GM19468 (cell line): ENCODE data around the gene HDDC2.
"Not testable (repeated sequence)": the region's sequence is repeated elsewhere in the genome, so short reads cannot be mapped to it uniquely, and the experiment has no call there.

Experiments
- ATAC-seq: cut with Tn5 transposase; IDR thresholded peaks from one replicate; pipeline ENCODE4 v1.9.1; 2021; ENCODE audit warnings: mild to moderate bottlenecking, moderate library complexity, moderate number of reproducible peaks; ENCODE audit not compliant: unreplicated experiment; ENCODE audit errors: extremely low read depth

Gene HDDC2

DNA sequence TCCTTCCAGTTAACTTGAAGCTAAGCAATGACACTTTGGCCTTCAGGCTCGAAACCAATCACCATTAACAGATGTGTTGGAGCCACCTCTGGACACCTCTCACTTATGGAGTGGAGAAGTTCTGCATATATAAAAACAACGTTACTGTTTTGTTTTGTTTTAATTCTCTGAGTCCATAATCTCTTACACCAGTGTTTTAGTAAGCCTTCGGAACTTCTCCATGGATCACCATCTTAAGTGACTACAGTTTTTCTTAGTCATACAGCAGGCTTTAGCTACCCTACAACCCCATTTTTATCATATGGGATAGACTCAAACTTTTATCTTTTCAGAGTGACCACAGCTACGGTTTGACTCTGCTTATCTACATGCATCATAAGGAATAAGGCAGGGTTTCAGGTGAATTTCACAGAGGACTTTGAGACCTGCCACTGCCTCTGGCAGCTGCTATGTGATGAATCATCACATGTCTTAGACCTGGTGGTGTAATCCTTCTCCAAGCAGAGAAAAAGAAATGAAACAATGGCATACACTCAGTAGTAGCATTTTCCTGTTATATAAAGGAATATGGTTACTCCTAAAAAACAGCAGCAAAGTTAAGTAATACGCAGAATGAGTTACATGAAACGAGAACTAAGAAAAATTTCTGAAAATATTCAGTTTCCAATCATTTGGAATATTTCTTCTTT, 5.5 kb upstream of the HDDC2 start:
- no peak for ATAC-seq

DNA sequence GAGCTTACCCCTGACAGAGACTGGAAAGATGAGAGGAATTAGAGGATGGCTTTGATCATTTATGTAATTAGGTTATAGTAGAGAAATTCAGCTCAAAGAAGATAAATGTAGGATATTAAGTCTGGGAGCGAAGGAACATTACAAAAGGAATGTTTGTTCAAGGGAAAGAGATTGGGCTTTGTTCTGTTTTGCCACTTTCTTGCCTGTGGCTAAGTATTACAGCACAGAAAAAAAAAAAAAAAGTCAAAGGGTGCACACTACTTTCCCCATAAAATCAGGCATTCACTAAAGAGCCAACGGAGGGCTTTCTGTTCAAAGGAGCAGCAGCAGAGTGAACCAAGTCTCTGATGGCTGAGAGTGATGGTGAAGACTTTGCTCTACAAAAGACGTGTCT, 5.0 kb upstream of the HDDC2 start:
- ATAC-seq, result no peak

DNA sequence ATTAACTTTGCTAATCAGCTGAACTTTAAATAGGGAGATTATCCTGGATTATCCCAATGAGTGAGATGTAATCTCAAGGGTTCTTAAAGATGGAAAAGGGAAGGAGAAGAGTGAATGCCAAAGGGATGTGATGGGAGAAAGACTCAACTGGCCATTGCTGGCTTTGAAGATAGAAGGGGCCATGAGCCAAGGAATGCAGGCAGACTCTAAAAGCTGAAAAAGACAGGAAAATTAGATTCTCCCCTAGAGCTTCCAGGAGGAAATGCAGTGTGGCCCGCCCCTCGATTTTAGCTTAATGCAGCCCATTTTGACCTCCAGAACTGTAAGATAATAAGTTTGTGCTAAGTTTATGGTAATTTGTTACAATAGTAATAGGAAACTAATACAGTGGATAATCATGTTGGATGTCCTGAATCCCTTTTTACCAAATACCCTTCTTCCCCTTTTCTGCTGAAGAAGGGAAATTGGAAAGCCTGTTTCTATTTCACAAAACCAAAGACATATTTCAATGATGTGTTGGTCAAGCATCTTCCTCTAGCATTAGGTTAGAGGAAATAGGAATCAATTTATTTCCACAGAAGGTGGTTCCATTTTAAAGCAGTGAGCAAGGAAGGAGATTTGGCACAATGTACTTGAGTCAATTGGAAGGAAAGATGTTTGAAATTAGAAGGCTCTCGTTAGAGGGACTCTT, 3.3 kb upstream of the HDDC2 start:
- no peak for ATAC-seq

DNA sequence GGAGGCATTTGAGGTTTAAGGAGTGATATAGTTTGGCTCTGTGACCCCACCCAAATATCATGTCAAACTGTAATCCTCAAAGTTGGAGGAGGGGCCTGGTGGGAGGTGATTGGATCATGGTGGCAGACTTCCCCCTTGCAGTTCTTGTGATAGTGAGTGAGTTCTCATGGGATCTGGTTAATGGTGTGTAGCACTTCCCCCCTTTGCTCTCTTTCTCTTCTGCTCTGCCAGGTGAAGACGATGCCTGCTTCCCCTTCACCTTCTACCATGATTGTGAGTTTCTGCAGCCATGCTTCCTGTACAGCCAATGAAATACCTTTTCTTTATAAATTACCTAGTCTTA, 1.7 kb upstream of the HDDC2 start:
- no peak for ATAC-seq

DNA sequence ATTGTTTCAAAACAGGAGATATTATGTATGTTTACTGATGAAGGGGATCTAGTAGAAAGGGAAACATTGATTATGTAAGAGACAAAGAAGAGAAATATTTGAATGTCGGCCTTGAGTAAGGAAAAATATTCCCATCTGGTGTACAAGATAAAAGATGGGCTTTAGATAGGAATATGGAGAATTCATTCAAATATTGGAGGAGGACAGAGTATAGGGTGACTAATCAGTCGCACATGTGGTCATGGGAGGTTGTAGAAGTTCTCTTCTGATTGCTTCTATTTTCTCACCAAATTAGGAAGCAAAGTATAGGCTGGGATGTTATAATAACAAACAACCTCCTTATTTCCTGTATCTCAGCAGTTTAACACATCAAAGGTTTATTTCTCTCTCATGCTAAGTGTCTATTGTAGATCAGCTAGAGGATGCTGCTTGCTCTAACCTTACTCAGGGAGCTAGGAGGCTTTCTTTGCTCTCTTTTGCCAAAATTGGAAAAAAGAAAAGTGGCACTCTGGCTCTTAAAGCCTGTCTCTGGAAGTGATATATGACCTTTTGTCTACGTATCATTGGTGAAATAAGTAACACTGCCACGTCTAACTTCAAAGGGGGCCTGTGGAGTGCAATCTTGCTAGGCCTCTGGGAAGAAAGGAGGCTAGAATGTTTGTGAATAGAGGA, 1.2 kb upstream of the HDDC2 start:
- no peak for ATAC-seq

DNA sequence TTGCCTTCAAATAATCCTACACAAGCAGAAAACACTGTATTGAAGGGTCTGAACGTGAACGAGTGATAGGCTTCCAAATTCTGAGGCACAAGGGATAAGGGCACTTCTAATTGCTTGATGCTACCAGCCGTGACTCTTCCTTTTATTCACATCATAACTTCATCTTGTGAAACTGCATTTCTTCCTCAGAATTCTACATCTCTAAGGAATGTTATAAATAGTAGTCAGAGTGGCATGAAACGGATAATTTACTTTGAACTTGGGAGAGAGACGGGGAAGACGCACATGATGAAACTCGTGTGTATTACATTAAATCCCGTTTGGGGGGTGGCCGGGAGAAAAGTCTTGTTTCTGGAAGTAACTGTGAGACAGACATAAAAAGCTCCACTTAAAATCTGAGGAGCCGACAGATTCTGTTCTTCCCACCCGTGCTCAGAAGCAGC, 754 bp downstream of the HDDC2 start:
- no peak for ATAC-seq

DNA sequence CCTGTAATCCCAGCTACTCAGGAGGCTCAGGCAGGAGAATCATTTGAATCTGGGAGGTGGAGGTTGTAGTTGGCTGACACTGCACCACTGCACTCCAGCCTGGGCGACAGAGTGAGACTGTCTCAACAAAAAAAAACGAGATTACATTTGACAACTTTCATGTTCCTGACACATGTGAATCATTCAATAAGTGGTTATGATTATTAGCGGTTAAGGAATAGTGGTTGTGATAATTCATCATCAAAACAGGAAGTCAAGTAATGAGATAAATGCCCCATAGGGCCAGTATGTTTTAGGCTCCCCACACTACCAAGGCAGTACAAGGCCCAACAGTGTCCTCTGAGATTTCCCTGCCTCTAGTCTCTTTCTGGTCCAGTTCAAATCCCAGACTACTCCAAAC, 2.5 kb downstream of the HDDC2 start:
- ATAC-seq, result no peak

DNA sequence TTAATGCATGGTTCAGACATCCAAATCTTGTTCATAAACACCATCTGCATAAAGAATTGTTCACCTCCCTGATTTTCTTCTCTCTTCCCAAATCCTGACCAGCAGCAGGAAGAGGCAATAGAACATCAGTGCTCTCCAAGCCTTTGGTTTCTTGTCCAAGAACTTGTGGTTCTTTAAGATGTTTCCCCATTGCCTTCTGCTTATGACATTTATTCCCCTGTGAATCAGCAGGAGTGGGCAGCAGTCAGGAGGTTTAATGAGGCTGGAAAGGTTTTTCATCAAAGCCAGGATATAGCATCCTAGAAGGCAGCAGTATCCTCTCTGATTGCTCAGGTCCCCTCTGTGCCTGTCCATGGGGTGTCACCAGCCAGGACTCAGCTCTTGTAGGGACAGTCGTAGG, 5.3 kb downstream of the HDDC2 start:
- ATAC-seq, result no peak

DNA sequence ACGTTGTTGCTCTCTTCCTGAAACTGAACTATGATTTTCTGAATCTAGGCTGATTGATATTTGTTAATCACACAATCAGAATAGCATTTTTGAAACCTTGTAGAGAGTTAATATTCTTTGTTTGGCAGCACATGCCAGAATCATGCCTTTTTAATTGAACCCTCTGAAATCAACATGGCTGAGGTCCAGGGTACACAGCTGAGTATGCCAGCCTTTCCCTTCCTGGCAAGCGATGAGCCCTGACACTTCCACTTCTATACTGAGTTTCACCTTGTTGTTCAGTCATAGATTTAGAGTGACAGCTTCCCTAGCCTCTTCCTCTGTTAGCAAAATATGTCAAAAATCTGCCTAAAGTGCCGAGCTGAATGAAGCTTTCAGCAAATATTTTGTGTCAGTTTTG, 6.8 kb downstream of the HDDC2 start:
- no peak for ATAC-seq

DNA sequence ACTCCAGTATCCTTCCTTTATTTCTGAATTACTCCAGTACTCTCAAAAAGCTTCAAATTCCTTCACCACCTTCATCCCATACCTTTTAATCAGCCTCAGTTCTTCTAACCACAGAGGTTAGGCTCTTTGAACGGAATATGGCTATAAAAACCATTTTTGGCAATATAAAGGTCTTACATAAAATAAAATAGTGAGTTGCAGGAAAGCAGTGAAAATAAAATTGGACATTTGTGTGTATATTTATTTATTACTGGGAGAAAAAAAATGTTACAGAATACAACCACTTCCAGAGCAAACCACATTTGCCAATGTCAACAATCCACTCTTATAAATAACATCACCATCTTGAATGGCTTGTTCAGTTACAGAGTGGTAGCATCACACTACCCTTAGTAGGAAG, 7.7 kb downstream of the HDDC2 start:
- ATAC-seq, result no peak

DNA sequence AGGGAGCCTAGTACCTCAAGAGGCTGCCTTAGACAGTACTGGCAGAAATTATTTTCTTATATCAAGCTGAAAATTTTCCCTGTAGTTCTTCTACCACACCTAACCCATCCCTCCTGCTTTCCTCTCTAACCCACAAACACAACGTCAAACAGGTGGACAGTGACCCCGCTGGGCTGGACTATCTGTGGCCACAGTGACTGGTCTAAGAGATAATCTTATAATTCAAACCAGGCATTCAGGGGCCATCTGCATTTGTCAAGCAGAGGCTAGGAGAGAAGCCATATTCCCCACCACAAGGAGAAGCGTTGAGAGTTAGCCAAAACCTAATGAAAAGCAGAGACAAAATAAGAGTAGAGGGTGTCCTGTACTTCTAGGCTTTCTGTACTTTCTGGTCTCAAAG, 8.2 kb downstream of the HDDC2 start:
- no peak for ATAC-seq

DNA sequence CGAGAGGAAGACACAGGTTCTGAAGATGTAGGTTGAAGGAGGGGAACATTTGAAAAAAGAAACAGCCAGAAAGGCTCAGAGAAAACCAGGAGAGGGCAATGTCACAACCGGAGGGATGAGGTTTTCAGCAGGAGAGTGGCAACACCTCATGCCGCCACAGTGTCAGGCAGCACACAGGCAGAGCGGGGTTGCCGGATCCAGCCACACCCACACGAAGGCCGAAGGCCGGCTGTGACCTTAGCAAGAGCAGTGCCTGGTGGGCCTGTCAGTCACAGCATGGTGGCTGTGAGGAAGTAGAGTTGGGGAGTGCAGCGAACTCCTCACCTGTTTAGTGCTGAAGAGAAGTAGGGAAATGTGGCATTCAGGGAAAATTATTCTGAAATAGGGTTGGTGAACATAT, 14.0 kb downstream of the HDDC2 start:
- no peak for ATAC-seq

DNA sequence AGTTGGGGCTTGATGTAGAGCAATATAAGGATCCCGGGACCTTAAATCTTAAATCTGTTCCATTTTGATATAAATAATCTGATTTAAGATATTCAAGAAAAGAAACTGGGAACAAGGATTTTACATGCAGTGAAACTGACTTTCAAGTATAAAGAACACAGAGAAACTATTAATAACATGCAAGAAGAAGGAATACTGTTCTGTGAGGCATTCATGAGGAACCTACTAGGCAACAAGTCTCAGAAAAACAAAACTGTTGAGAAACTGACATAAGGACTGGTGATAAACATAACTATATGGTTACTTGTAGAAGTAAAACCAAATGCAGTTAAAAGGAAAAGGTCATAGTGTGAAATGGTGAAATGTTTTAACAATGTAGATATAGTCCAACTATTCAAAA, 15.8 kb downstream of the HDDC2 start:
- ATAC-seq, result no peak

DNA sequence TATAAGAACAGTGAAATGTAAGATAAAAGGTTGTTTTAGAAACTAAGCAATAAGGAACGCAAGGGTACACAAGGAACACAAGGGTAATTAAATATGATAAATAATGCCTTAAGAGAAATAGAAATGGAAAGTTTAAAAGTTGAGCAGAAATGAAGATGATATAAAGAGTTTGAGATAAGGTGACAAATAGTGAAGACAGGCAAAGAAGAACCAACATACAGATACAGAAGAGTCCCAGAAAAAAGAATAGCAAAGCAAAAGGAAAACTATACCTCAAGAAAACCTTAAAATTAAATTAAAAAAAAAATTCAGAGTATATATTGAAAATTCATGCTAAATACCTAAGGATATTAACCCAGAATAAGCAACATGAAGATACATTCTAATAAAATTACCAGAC, 16.4 kb downstream of the HDDC2 start:
- ATAC-seq, result no peak

DNA sequence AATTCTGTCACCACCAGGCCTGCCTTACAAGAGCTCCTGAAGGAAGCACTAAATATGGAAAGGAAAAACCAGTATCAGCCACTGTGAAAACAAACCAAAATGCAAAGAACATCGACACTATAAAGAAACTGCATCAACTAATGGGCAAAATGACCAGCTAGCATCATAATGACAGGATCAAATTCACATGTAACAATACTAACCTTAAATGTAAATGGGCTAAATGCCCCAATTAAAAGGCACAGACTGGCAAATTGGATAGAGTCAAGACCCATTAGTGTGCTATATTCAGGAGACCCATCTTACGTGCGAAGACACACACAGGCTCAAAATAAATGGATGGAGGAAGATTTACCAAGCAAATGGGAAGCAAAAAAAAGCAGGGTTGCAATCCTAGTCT, 19.3 kb downstream of the HDDC2 start:
- not testable (repeated sequence) for ATAC-seq

DNA sequence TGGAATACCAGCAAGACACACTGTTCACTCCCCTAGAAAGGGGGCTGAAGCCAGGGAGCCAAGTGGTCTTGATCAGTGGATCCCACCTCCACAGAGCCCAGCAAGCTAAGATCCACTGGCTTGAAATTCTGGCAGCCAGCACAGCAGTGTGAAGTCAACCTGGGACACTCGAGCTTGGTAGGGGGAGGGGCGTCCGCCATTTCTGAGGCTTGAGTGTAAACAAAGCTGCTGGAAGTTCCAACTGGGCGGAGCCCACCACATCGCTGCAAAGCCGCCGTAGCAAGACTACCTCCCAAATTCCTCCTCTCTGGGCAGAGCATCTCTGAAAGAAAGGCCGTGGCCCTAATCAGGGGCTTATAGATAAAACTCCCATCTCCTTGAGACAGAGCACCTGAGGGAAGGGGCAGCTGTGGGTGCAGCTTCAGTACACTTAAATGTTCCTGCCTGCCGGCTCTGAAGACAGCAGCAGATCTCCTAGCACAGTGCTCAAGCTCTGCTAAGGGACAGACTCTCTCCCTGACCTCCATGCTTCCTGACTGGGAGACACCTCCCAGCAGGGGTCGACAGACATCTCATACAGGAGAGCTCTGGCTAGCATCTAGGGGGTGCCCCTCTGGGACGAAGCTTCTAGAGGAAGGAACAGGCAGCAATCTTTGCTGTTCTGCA, 21.3 kb downstream of the HDDC2 start:
- ATAC-seq, result not testable (repeated sequence)

DNA sequence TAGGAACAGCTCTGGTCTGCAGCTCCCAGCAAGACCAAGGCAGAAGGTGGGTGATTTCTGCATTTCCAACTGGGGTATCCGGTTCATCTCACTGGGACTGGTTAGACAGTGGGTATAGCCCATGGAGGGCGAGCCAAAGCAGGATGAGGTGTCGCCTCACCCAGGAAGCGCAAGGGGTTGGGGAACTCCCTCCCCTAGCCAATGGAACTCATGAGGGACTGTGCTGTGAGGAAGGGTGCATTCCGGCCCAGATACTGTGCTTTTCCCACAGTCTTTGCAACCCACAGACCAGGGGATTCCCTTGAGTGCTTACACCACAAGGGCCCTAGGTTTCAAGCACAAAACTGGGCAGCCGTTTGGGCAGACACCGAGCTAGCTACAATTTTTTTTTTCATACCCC, 21.8 kb downstream of the HDDC2 start:
- ATAC-seq, result no peak

DNA sequence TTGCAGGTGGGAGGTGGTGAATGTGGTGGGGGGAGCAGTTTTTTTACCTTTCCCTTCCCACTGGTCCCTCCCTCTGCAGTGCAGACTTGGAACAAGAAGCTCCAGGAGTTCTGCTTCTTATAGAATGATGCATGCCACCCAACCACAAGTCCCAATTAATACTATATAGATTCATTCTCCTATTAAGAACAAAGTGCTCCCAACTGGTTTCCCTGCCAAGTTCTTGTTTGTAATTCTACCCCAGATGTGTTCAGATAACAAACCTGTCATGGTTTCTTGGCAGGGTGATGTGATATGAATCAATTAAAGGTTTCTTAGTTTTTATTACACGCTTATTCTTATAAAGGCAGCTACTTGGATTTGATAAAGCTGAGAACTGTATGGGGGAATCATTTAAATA, 23.9 kb downstream of the HDDC2 start:
- no peak for ATAC-seq

DNA sequence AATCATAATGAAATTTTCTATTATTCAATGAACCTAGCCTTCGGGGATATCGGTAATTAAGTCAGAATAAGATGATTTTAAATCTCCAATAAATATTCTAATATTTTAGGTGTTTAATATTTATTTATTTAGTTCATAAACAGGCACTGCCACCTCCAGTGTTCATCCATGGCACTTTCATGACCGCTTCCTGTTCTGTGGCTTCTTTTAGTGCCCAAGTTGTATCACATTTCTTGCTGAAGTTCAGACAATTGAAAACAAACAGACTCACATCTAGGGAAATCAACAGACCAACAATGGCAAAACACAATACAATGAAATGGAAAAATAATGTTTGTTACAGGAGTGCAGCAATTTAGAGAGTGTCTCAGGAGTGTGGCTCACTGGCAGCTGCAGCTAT, 26.0 kb downstream of the HDDC2 start:
- ATAC-seq, result no peak

DNA sequence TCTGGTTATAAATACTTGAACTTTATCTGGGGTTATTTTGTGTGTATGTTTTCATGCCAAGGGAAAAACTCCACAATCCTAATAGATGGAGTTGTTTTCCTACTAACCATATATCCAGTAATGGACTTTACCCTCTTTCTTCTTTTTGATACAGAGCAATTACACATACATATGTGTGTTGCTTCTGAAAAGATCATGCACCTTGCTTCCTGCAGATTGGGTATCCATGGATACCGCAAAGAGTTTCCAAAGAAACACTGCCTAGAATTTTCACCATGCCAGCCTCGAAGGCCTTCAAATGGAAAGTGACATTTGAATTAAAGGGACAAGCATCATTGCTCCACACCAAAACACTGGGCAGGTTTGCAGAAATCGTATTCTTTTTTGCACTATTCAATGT, 26.8 kb downstream of the HDDC2 start:
- no peak for ATAC-seq

DNA sequence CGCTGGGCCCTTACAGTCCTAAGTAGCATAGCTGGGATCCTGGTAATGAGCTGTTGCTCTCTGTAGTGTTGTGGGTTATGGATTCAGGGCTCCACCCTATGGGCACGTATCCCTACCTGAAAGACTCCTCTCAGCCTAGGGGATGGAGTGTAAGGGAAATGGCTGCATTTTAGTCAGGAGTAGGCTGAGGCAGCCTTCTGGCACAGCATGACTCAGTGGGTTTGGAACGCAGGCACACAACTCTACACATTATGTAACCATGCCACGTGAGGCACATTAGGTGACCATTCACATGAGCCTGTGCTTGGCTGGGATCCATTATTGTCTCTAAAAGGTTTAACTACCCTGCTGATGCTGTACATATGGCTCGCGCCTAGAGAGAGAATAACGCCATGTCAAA, 27.8 kb downstream of the HDDC2 start:
- ATAC-seq, result no peak
